Gastrocnemius medialis (tissue), 4 donors: ENCODE measurements around the gene CPZ.

ENCODE experiments used
- POLR2A ChIP-seq, 2 donors: fragments of 450-650 bp; IDR thresholded peaks; one replicate each; pipeline ENCODE4 v1.6.1; 2017; ENCODE audit warnings: antibody characterized with exemption in 2 of 2, mild to moderate bottlenecking in 2 of 2, moderate library complexity in 2 of 2
- TF ChIP-seq, protein P1 (sequence below), 5 experiments: fragments of 450-650 bp in 3 of 5; fragments of 200-600 bp in 2 of 5; sonication (generic) in 2 of 5; IDR thresholded peaks in 4 of 5; conservative IDR thresholded peaks in 1 of 5; 1 replicate in 4 of 5; 2 replicates in 1 of 5; pipeline ENCODE4 v1.5.1; 2016 to 2019; ENCODE audit warnings: antibody characterized with exemption in 5 of 5, mild to moderate bottlenecking in 3 of 5, moderate library complexity in 3 of 5

DNA sequence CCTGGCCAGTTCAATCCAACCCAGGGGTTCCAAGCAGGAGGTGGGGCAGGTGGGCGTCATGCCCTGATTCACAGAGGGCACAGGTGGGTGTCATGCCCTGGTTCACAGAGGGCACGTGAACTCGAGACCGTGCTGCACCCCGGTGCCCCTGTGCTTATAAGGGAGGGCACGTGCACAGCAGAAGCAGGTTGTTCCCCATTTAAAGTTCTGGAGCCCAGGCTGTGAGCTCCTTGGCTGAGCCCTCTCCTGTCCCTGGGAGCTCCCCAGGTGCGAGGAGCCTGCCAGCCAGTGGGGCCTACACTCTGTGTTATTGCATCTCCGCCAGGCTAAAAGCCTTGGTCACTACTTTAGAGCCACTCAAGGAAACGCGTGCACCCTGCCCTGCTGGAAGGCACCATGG is 3.2 kb upstream of the CPZ start:
- TF ChIP-seq, protein P1, sequence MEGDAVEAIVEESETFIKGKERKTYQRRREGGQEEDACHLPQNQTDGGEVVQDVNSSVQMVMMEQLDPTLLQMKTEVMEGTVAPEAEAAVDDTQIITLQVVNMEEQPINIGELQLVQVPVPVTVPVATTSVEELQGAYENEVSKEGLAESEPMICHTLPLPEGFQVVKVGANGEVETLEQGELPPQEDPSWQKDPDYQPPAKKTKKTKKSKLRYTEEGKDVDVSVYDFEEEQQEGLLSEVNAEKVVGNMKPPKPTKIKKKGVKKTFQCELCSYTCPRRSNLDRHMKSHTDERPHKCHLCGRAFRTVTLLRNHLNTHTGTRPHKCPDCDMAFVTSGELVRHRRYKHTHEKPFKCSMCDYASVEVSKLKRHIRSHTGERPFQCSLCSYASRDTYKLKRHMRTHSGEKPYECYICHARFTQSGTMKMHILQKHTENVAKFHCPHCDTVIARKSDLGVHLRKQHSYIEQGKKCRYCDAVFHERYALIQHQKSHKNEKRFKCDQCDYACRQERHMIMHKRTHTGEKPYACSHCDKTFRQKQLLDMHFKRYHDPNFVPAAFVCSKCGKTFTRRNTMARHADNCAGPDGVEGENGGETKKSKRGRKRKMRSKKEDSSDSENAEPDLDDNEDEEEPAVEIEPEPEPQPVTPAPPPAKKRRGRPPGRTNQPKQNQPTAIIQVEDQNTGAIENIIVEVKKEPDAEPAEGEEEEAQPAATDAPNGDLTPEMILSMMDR (IDR thresholded peaks at IDR 0.05 in 4 of 5, conservative IDR thresholded peaks at IDR 0.05 in 1 of 5): no peak
- TF ChIP-seq POLR2A (IDR thresholded peaks at IDR 0.05): no peak
